ENCODE data around the gene MOB3B.

DNA sequence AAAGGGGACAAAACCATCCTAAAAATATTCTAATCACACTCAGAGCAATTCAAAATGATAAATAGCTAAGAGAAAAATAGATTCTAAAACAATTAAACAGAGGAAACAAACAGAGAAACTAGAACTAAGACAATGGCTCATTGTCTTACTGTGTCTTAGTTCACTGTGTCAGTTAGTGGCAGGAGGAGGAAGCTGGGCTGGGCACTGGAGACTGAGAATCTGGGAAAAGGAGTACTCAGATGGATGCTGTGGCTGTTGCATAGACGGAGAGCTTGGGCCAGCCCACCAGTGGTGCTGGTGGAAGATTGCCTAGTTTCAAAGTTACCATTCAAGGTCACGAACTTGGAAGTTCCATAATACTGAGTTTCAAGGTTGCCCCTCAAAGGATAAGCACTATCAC is 100.2 kb downstream of the MOB3B start:
- TF ChIP-seq, protein P1, sequence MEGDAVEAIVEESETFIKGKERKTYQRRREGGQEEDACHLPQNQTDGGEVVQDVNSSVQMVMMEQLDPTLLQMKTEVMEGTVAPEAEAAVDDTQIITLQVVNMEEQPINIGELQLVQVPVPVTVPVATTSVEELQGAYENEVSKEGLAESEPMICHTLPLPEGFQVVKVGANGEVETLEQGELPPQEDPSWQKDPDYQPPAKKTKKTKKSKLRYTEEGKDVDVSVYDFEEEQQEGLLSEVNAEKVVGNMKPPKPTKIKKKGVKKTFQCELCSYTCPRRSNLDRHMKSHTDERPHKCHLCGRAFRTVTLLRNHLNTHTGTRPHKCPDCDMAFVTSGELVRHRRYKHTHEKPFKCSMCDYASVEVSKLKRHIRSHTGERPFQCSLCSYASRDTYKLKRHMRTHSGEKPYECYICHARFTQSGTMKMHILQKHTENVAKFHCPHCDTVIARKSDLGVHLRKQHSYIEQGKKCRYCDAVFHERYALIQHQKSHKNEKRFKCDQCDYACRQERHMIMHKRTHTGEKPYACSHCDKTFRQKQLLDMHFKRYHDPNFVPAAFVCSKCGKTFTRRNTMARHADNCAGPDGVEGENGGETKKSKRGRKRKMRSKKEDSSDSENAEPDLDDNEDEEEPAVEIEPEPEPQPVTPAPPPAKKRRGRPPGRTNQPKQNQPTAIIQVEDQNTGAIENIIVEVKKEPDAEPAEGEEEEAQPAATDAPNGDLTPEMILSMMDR (IDR thresholded peaks at IDR 0.05): no peak
- no peak for TF ChIP-seq POLR2A (IDR thresholded peaks at IDR 0.05)
